Vagina (tissue), 2 donors: ENCODE data around the gene SLC1A4.

ENCODE experiments used
- POLR2A ChIP-seq, 2 donors: fragments of 450-650 bp; IDR thresholded peaks; one replicate each; pipeline ENCODE4 v1.6.1; 2017; ENCODE audit warnings: antibody characterized with exemption in 2 of 2, mild to moderate bottlenecking in 2 of 2, moderate library complexity in 2 of 2
- POLR2AphosphoS5 ChIP-seq, 2 donors: sonication (generic); formaldehyde crosslinking; IDR thresholded peaks; one replicate each; pipeline ENCODE4 v1.9.0; 2017; ENCODE audit warnings: antibody characterized with exemption in 2 of 2, mild to moderate bottlenecking in 2 of 2, low read depth in 1 of 2; ENCODE audit not compliant: insufficient read depth in 1 of 2
- TF ChIP-seq, protein P1 (sequence below), 3 experiments: fragments of 450-650 bp in 2 of 3; fragments of 200-600 bp in 1 of 3; sonication (generic) in 1 of 3; IDR thresholded peaks; one replicate each; pipeline ENCODE4 v1.5.1; 2017 to 2019; ENCODE audit warnings: antibody characterized with exemption in 3 of 3, mild to moderate bottlenecking in 2 of 3, moderate library complexity in 2 of 3

DNA sequence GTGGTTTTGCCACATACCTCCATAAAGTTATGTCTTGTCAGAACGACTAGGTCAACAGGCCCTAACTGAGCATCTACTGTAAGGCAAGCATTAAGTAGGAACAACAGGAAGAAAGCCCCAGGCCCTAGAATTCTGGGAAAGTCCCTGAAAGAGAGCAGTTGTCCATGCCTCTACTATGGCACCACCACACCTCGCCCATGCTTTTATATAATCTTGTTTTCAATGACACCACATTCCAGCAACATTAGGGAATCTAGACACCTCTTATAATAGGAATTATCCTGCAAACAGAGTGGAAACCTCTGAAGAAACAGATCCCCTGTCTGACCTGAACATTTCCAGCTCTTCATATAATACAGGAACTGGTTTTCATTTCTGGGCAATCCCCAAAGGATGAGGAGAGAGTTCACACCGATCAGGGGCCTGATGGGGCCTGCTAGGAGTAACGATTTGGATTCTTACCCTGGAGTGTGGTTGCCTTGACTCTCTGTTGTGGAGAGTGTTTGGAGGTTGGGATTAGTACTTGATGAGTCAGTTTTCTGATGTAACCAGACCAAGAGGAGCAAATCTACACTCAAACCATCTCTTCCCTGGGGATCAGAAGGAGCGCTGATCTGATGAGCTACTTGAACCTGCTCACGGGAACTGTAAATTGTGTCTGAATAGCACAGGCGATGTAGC, 35.1 kb downstream of the SLC1A4 start:
- TF ChIP-seq, protein P1, sequence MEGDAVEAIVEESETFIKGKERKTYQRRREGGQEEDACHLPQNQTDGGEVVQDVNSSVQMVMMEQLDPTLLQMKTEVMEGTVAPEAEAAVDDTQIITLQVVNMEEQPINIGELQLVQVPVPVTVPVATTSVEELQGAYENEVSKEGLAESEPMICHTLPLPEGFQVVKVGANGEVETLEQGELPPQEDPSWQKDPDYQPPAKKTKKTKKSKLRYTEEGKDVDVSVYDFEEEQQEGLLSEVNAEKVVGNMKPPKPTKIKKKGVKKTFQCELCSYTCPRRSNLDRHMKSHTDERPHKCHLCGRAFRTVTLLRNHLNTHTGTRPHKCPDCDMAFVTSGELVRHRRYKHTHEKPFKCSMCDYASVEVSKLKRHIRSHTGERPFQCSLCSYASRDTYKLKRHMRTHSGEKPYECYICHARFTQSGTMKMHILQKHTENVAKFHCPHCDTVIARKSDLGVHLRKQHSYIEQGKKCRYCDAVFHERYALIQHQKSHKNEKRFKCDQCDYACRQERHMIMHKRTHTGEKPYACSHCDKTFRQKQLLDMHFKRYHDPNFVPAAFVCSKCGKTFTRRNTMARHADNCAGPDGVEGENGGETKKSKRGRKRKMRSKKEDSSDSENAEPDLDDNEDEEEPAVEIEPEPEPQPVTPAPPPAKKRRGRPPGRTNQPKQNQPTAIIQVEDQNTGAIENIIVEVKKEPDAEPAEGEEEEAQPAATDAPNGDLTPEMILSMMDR (IDR thresholded peaks at IDR 0.05), result no peak
- no peak for TF ChIP-seq POLR2AphosphoS5 (IDR thresholded peaks at IDR 0.05; ENCODE audit: insufficient read depth in 1 of 2, low read depth in 1 of 2)
- TF ChIP-seq POLR2A (IDR thresholded peaks at IDR 0.05), result no peak
